Measurements from ENCODE around the gene USP3.

DNA sequence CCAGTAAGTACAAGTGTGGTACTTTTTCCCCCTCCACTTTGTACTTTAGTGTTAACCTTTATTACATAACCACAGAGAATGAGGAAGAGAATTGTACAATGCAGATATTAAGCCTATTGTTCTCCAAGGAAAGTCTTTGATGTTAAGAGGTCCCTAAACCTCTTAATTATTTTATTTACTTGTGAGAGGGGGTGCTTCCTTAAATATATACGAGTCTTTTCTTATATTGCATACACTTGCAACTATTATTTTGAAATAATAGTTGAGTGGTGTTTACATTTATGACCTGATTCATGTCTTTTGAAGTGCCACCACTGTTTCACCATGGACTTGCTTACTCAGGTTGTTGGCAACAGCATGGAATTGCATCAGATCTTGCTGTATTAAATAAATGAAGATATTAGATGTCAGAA lies 10.1 kb downstream of the USP3 start:
- TF ChIP-seq, protein P1, sequence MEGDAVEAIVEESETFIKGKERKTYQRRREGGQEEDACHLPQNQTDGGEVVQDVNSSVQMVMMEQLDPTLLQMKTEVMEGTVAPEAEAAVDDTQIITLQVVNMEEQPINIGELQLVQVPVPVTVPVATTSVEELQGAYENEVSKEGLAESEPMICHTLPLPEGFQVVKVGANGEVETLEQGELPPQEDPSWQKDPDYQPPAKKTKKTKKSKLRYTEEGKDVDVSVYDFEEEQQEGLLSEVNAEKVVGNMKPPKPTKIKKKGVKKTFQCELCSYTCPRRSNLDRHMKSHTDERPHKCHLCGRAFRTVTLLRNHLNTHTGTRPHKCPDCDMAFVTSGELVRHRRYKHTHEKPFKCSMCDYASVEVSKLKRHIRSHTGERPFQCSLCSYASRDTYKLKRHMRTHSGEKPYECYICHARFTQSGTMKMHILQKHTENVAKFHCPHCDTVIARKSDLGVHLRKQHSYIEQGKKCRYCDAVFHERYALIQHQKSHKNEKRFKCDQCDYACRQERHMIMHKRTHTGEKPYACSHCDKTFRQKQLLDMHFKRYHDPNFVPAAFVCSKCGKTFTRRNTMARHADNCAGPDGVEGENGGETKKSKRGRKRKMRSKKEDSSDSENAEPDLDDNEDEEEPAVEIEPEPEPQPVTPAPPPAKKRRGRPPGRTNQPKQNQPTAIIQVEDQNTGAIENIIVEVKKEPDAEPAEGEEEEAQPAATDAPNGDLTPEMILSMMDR (IDR thresholded peaks at IDR 0.05 in 8 of 11, conservative IDR thresholded peaks at IDR 0.05 in 3 of 11), result no peak
- TF ChIP-seq POLR2A (IDR thresholded peaks at IDR 0.05) (no peak), POLR2AphosphoS5 (IDR thresholded peaks at IDR 0.05) (no peak)
